ENCODE measurements around the gene R3HCC1L.

R3HCC1L gene

DNA sequence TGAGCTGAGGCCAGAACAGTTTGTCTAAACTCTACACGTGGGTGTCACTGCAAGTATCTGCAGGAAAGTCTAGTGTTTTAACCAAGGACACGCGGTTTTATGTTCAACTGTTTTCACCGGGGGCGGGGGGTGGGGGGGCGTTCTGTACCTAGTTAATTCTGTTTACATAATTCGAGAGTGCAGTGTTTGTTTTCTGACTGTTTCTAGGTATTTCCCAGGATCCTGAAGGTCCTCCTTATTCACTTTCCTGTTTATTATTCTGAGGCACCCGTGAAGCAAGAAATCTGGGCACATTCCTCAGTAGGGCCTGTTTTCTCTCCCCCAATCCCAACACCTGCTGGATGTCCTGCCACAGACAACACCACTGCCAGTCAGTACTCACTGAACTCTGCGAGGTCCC, 125.9 kb downstream of the R3HCC1L start:
- Histone ChIP-seq H3K4me3 (ENCODE audit: low read depth, low read length) (no peak overlapping the region), H3K27ac (no peak overlapping the region), H3K9me3 (ENCODE audit: severe bottlenecking) (no peaks in the 10 kb centered on the region), H3K27me3 (ENCODE audit: insufficient read depth, low read depth, severe bottlenecking) (no peaks in the 10 kb centered on the region), H3K36me3 (peaks cover 63% of the 10 kb centered on the region)
- no peak for DNase-seq
- TF ChIP-seq, protein P1, sequence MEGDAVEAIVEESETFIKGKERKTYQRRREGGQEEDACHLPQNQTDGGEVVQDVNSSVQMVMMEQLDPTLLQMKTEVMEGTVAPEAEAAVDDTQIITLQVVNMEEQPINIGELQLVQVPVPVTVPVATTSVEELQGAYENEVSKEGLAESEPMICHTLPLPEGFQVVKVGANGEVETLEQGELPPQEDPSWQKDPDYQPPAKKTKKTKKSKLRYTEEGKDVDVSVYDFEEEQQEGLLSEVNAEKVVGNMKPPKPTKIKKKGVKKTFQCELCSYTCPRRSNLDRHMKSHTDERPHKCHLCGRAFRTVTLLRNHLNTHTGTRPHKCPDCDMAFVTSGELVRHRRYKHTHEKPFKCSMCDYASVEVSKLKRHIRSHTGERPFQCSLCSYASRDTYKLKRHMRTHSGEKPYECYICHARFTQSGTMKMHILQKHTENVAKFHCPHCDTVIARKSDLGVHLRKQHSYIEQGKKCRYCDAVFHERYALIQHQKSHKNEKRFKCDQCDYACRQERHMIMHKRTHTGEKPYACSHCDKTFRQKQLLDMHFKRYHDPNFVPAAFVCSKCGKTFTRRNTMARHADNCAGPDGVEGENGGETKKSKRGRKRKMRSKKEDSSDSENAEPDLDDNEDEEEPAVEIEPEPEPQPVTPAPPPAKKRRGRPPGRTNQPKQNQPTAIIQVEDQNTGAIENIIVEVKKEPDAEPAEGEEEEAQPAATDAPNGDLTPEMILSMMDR (IDR thresholded peaks at IDR 0.05; ENCODE audit: low read depth, low read length): no peak

DNA sequence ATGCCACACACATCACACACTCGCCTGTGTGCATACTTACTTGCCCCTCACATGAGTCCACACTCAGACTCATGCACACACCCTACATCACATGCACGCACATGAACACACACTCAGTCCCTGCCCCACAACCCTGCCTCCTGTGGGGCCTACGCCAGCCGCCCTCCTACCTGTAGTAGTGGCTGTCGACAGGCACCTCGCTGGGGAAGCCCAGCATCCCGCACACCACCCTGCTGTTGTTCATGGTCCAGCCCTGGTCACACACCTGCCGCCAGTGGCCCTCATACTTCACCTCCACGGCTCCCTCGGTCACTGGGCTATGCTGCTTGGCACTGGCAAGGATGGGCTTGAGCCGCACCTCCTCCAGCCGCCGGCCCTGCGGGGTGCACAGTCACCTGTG, 126.3 kb downstream of the R3HCC1L start:
- TF ChIP-seq, protein P1 (IDR thresholded peaks at IDR 0.05; ENCODE audit: low read depth, low read length): no peak
- Histone ChIP-seq H3K36me3 (peaks cover 59% of the 10 kb centered on the region), H3K27ac (no peak overlapping the region), H3K4me3 (ENCODE audit: low read depth, low read length) (no peak overlapping the region), H3K27me3 (ENCODE audit: insufficient read depth, low read depth, severe bottlenecking) (no peaks in the 10 kb centered on the region), H3K9me3 (ENCODE audit: severe bottlenecking) (no peaks in the 10 kb centered on the region)
- DNase-seq: no peak

DNA sequence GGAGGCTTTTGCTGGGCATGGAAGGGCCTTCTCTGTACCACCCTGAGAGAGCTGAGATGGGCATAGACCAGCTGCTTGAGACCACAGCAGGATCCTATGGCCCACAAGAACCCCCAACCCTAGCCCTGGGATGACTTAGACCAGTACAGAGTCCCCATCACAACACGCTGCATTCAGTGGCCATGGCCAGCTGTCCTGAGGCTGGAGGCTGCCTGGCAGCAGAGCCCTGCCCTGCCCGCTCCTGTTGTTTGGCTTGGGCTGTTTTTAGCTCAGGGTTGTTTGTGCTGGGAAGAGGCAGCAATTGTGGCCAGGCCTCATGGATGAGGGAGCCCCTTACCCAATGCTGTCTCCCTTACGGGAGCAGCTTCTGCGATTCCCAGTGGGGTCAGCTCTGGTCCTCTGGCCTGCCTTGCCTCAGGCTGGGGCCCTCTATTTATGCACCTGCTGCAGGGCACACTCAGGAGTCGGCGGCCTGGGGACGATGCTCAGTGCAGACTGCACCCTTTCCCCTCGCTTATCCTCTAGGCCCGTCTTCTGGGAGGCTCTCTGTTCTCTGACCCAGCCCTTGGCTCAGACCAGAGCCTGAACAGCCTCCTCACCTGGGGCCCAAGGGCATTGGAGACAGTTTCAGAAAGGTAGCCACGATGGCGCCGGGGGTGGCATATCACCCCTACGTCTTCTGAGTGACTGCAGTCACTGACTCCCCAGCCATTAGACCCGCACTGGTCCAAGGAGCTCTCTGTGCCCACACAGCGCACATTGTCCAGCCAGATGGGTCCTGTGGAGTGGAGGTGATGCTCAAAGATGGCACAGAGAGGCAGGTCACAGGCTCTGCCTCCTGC, 127.2 kb downstream of the R3HCC1L start:
- TF ChIP-seq, protein P1 (IDR thresholded peaks at IDR 0.05; ENCODE audit: low read depth, low read length): no peak

DNA sequence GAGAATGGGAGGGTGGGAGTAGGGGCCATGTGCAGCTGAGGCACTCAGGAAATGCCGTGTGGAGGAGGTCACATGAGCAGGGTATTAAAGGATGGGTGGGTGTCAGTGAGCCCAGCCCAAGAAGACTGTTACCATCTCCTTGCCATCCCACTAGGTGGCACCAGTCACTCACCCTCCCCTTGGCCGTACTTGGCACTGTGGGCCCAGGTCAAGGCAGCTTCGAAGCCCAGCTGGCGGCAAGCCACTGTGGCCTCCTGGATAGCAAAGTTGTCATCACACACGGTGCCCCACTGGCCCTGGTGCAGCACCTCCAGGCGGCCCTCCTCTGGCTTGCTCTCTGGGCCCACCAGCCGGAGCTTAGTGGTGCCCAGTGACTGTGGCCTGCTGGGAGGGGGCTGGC, 128.1 kb downstream of the R3HCC1L start:
- DNase-seq: peak; percentile 86
- Histone ChIP-seq H3K9me3 (ENCODE audit: severe bottlenecking) (no peaks in the 10 kb centered on the region), H3K27me3 (ENCODE audit: insufficient read depth, low read depth, severe bottlenecking) (no peaks in the 10 kb centered on the region), H3K4me3 (ENCODE audit: low read depth, low read length) (no peak overlapping the region), H3K36me3 (peaks cover 46% of the 10 kb centered on the region), H3K27ac (peak overlapping the region; percentile 40; the same call in 1 of the 2 replicates)
- TF ChIP-seq, protein P1 (IDR thresholded peaks at IDR 0.05; ENCODE audit: low read depth, low read length): peak; percentile 92

More for the DNA sequence above, 127.2 kb downstream of the R3HCC1L start:
- Histone ChIP-seq H3K27me3 (ENCODE audit: insufficient read depth, low read depth, severe bottlenecking) (no peaks in the 10 kb centered on the region), H3K4me3 (ENCODE audit: low read depth, low read length) (no peak overlapping the region), H3K36me3 (peaks cover 50% of the 10 kb centered on the region), H3K27ac (no peak overlapping the region), H3K9me3 (ENCODE audit: severe bottlenecking) (no peaks in the 10 kb centered on the region)
- DNase-seq: no peak

DNA sequence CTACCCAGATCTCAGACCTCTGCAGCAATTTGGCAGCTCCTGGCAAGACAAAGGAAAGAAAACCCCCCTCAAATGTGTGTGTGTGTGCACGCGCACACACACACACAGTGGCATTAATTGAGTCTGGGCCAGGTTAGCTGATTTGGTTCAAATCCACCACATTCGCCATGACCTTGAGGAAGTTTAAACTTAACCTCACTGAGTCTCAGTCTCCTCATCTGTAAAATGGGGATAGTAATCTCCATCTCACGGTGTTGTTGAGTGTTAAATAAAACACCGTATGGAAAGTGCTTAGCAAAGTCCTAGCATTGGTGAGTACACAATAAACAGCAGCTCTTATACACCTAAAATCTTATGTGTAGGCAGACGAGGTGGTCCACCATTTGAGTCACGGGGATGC, 128.6 kb downstream of the R3HCC1L start:
- Histone ChIP-seq H3K9me3 (ENCODE audit: severe bottlenecking) (no peaks in the 10 kb centered on the region), H3K27ac (peak overlapping the region; percentile 40; the same call in 1 of the 2 replicates), H3K27me3 (ENCODE audit: insufficient read depth, low read depth, severe bottlenecking) (no peaks in the 10 kb centered on the region), H3K4me3 (ENCODE audit: low read depth, low read length) (no peak overlapping the region), H3K36me3 (peaks cover 41% of the 10 kb centered on the region)
- TF ChIP-seq, protein P1 (IDR thresholded peaks at IDR 0.05; ENCODE audit: low read depth, low read length): no peak
- no peak for DNase-seq

Data from WERI-Rb-1 (cell line).